ENCODE measurements around the gene RTN1.

RTN1 gene

DNA sequence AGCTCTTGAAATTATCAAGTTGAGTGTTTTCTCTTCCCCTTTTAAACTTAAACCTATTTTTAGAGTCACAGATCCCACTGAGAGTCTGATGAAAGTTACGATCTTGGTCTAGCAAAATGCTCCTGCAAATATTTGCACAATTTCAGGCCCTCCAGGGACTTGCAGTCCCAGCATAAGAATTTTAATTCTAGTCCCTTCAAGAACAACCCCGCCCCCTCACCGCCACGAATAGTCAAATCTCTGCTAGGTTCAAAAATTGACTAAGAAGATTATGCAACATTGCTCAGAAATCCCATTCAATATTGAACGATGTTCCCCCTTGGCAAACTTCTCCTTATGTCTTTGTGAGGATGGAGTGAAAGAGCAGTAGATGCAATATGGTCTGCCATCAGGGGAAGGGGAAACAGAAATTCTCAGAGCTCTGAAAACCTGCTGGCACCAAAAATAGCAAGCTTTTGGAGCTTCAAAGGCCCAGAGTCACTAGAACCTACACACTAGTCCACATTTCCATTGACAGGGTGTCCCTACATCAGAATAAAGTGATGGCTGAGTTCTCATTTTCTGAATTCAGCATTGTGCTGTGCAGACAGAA lies 166.4 kb downstream of the RTN1 start:
- H3K9me2 ChIP-seq (replicated peaks; ENCODE audit: insufficient read depth, low read length) = no peaks in the 10 kb centered on the region
- no peaks in the 10 kb centered on the region for H3F3A ChIP-seq (ENCODE audit: insufficient read depth, low read length)
- H3K9me3 ChIP-seq (replicated peaks; ENCODE audit: insufficient read depth, low read length) = no peaks in the 10 kb centered on the region
- H2AFZ ChIP-seq (ENCODE audit: low read length) = no peak overlapping the region
- no peak overlapping the region for H3K4me3 ChIP-seq (ENCODE audit: low read length)
- no peak for TF ChIP-seq EZH2 (optimal IDR thresholded peaks at IDR 0.05; ENCODE audit: low read depth, low read length)
- no peak for TF ChIP-seq CTCF (IDR thresholded peaks at IDR 0.05; ENCODE audit: low read length)
- no peak for TF ChIP-seq EZH2phosphoT487 (IDR thresholded peaks at IDR 0.05; ENCODE audit: low read length)
- no peaks in the 10 kb centered on the region for H3K79me2 ChIP-seq (ENCODE audit: low read length)
- H3K9ac ChIP-seq (ENCODE audit: low read length) = no peak overlapping the region
- H3K27me3 ChIP-seq (replicated peaks; ENCODE audit: insufficient read depth, low read length) = no peaks in the 10 kb centered on the region
- no peak overlapping the region for H3K27ac ChIP-seq (ENCODE audit: low read length)
- H4K20me1 ChIP-seq (ENCODE audit: insufficient read depth, low read length) = no peaks in the 10 kb centered on the region
- no peaks in the 10 kb centered on the region for H3K36me3 ChIP-seq (replicated peaks; ENCODE audit: insufficient read depth, low read length)
- H3K4me1 ChIP-seq (ENCODE audit: low read length) = no peaks in the 10 kb centered on the region
- no peak overlapping the region for H3K4me2 ChIP-seq (ENCODE audit: low read depth, low read length)
- no peak for DNase-seq

DNA sequence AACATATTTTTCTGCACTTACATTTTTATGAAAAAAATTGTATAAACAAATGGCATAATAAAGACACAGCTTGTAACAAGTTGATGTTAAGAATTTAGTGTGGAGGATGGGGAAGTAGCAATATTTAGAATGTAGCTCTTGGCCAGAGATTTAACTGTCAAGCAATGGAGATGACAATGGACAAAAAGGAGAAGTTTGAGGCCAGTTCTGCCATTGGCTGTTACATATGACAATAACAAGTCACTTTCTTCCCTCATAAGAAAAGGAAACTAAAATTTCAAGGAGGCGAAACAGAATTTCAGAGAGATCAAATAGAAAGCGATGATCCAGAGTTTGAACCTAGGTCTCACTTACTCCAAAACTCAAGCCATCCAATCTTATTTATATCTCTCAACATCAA lies 171.1 kb downstream of the RTN1 start:
- no peak overlapping the region for H3K27ac ChIP-seq (ENCODE audit: low read length)
- no peak for DNase-seq
- H3K4me1 ChIP-seq (ENCODE audit: low read length) = no peaks in the 10 kb centered on the region
- no peaks in the 10 kb centered on the region for H3K9me3 ChIP-seq (replicated peaks; ENCODE audit: insufficient read depth, low read length)
- no peaks in the 10 kb centered on the region for H3K79me2 ChIP-seq (ENCODE audit: low read length)
- H2AFZ ChIP-seq (ENCODE audit: low read length) = no peak overlapping the region
- H3K9ac ChIP-seq (ENCODE audit: low read length) = no peak overlapping the region
- no peaks in the 10 kb centered on the region for H4K20me1 ChIP-seq (ENCODE audit: insufficient read depth, low read length)
- no peaks in the 10 kb centered on the region for H3K27me3 ChIP-seq (replicated peaks; ENCODE audit: insufficient read depth, low read length)
- TF ChIP-seq EZH2phosphoT487 (IDR thresholded peaks at IDR 0.05; ENCODE audit: low read length) (no peak), EZH2 (optimal IDR thresholded peaks at IDR 0.05; ENCODE audit: low read depth, low read length) (no peak), CTCF (IDR thresholded peaks at IDR 0.05; ENCODE audit: low read length) (no peak)
- no peaks in the 10 kb centered on the region for H3F3A ChIP-seq (ENCODE audit: insufficient read depth, low read length)
- H3K9me2 ChIP-seq (replicated peaks; ENCODE audit: insufficient read depth, low read length) = no peaks in the 10 kb centered on the region
- H3K4me3 ChIP-seq (ENCODE audit: low read length) = no peak overlapping the region
- H3K36me3 ChIP-seq (replicated peaks; ENCODE audit: insufficient read depth, low read length) = no peaks in the 10 kb centered on the region
- no peak overlapping the region for H3K4me2 ChIP-seq (ENCODE audit: low read depth, low read length)

- Histone ChIP-seq H3K4me1 (ENCODE audit: low read length) (no peaks in the 10 kb centered on the region), H3K9ac (ENCODE audit: low read length) (no peak overlapping the region), H3F3A (ENCODE audit: insufficient read depth, low read length) (no peaks in the 10 kb centered on the region), H3K4me2 (ENCODE audit: low read depth, low read length) (no peak overlapping the region), H3K9me2 (replicated peaks; ENCODE audit: insufficient read depth, low read length) (no peaks in the 10 kb centered on the region), H3K36me3 (replicated peaks; ENCODE audit: insufficient read depth, low read length) (no peaks in the 10 kb centered on the region), H3K27ac (ENCODE audit: low read length) (no peak overlapping the region), H3K9me3 (replicated peaks; ENCODE audit: insufficient read depth, low read length) (no peaks in the 10 kb centered on the region), H2AFZ (ENCODE audit: low read length) (no peak overlapping the region), H3K4me3 (ENCODE audit: low read length) (no peak overlapping the region), H4K20me1 (ENCODE audit: insufficient read depth, low read length) (no peaks in the 10 kb centered on the region), H3K27me3 (replicated peaks; ENCODE audit: insufficient read depth, low read length) (no peaks in the 10 kb centered on the region), H3K79me2 (ENCODE audit: low read length) (no peaks in the 10 kb centered on the region)
- no peak for DNase-seq
- TF ChIP-seq EZH2 (optimal IDR thresholded peaks at IDR 0.05; ENCODE audit: low read depth, low read length) = no peak
- no peak for TF ChIP-seq CTCF (IDR thresholded peaks at IDR 0.05; ENCODE audit: low read length)
- no peak for TF ChIP-seq EZH2phosphoT487 (IDR thresholded peaks at IDR 0.05; ENCODE audit: low read length)
Measured at GRCh38 chr14:59698793-59699192, 171.8 kb downstream of the RTN1 start.

All from MM.1S (cell line).